A673 (cell line): Measurements from ENCODE around the gene ZFYVE1. TPM values are rescaled to one million over a fixed set of nuclear protein-coding genes. Genes with fewer than 3 reads are reported as not detected.

Experiments
- BruUV-seq: library from RNA; stranded (reverse); fragments of 400-500 nt; replicated peaks from 2 replicates; lab custom pipeline; 2021; lab: Mats Ljungman, UMichigan
- CTCF ChIA-PET: fragments of 300-600 bp; sonication (Branson Sonifier 250); formaldehyde crosslinking; loops from one replicate; lab custom pipeline; 2022; ENCODE audit warnings: antibody characterized with exemption; lab: Charles Lee
- POLR2A ChIA-PET: fragments of 300-600 bp; sonication (Branson Sonifier 250); formaldehyde crosslinking; loops from one replicate; lab custom pipeline; 2022; ENCODE audit warnings: antibody characterized with exemption; ENCODE audit not compliant: low non-redundant PET; lab: Charles Lee
- DNase-seq: peaks from one replicate; pipeline ENCODE4 v3.0.0-alpha.2; 2015; ENCODE audit warnings: low spot score
- H3K27ac ChIP-seq: fragments of 200-600 bp; sonication (generic); 2 replicates; pipeline ENCODE4 v1.5.1; 2016; ENCODE audit warnings: mixed run types, low read depth, mild to moderate bottlenecking, mixed read lengths, antibody characterized with exemption, low read length; ENCODE audit not compliant: poor library complexity, severe bottlenecking
- H3K27me3 ChIP-seq: fragments of 200-600 bp; sonication (generic); replicated peaks from 2 replicates; pipeline ENCODE4 v1.6.1; 2017; ENCODE audit warnings: mixed run types, low read depth, mild to moderate bottlenecking, mixed read lengths, antibody characterized with exemption, low read length; ENCODE audit not compliant: insufficient read depth, poor library complexity
- H3K36me3 ChIP-seq: fragments of 200-600 bp; sonication (generic); 2 replicates; pipeline ENCODE4 v1.6.1; 2016; ENCODE audit warnings: mixed run types, mild to moderate bottlenecking, mixed read lengths, antibody characterized with exemption, low read length; ENCODE audit not compliant: insufficient read depth, poor library complexity, severe bottlenecking
- H3K4me1 ChIP-seq: fragments of 200-600 bp; sonication (generic); 2 replicates; pipeline ENCODE4 v1.6.1; 2017; ENCODE audit warnings: mixed run types, mild to moderate bottlenecking, mixed read lengths, antibody characterized with exemption, low read length; ENCODE audit not compliant: insufficient read depth, poor library complexity, severe bottlenecking
- H3K4me3 ChIP-seq: fragments of 200-600 bp; sonication (generic); 2 replicates; pipeline ENCODE4 v1.5.1; 2016; ENCODE audit warnings: low read depth, mixed run types, mild to moderate bottlenecking, mixed read lengths, low read length; ENCODE audit not compliant: poor library complexity, severe bottlenecking
- H3K9me3 ChIP-seq: fragments of 200-600 bp; sonication (generic); 2 replicates; pipeline ENCODE4 v1.6.1; 2016; ENCODE audit warnings: mixed run types, low read depth, mild to moderate bottlenecking, mixed read lengths, antibody characterized with exemption, low read length; ENCODE audit not compliant: poor library complexity, severe bottlenecking
- CTCF ChIP-seq: fragments of 300-800, 200-600 bp; sonication (generic); conservative IDR thresholded peaks from 2 replicates; pipeline ENCODE4 v1.5.1; 2017; ENCODE audit warnings: low read depth, mild to moderate bottlenecking, antibody characterized with exemption, low read length, moderate library complexity, mixed read lengths
- EZH2 ChIP-seq: fragments of 200-600 bp; sonication (generic); IDR thresholded peaks from 2 replicates; pipeline ENCODE4 v1.6.1; 2017; ENCODE audit warnings: borderline replicate concordance, low read depth, mild to moderate bottlenecking, mixed read lengths, antibody characterized with exemption, low read length; ENCODE audit not compliant: poor library complexity, severe bottlenecking
- intact Hi-C: fragments of 100-400 bp; cut with micrococcal nuclease; formaldehyde crosslinking; loops from one replicate; pipeline ENCODE4 v1.10.0; 2022; ENCODE audit not compliant: unreplicated experiment
- total RNA-seq: library from RNA; stranded (reverse); gene quantifications from 2 replicates; pipeline ENCODE4 v1.2.3, GENCODE V29; 2021

Gene ZFYVE1
- total RNA-seq, 1 experiment from 2014 or later: 7.8 TPM

DNA sequence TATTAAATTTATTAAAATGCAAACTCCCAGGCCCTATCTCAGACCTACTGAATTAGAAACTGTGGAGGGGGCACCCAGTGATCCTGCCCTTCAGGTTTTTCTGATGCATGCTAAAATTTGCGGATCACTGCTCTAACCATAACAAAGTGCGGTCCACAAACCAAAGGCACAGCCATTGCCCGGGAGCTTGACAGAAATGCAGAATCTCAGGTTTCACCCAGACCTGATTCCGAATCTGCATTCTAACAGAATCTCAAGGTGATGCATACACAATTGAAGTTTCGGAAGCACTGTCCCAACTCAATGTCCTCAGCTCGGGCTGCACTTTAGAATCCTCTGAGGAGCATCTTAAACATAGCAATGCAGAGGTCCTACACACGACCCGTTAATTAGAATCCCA is 46.0 kb downstream of the ZFYVE1 start:
- DNase-seq: no peak
- TF ChIP-seq EZH2 (no peak), CTCF (no peak)
- intact Hi-C loops: no loop called here
- Histone ChIP-seq H3K27me3 (no peaks in the 10 kb centered on the region), H3K36me3 (no peaks in the 10 kb centered on the region), H3K4me1 (no peaks in the 10 kb centered on the region), H3K27ac (no peak overlapping the region), H3K9me3 (no peaks in the 10 kb centered on the region), H3K4me3 (no peak overlapping the region)
- CTCF ChIA-PET: no interaction called here
- POLR2A ChIA-PET: no interaction called here
- BruUV-seq: no TSS peak

GRCh38 chr14:72978856-72979255 is 48.0 kb downstream of the ZFYVE1 start:
- no peak overlapping the region for H3K4me3 ChIP-seq
- ChIA-PET POLR2A (no interaction called here), CTCF (interaction anchor here (0.6 kb wide), 1 partner anchor 48 kb away, joined by 5 read pairs; the partner anchor contains the start of gene ZFYVE1)
- no peak overlapping the region for H3K27ac ChIP-seq
- intact Hi-C loops: no loop called here
- no peak for TF ChIP-seq EZH2
- no peaks in the 10 kb centered on the region for H3K27me3 ChIP-seq
- no peaks in the 10 kb centered on the region for H3K9me3 ChIP-seq
- DNase-seq: no peak
- no peaks in the 10 kb centered on the region for H3K36me3 ChIP-seq
- BruUV-seq: no TSS peak
- no peaks in the 10 kb centered on the region for H3K4me1 ChIP-seq

DNA sequence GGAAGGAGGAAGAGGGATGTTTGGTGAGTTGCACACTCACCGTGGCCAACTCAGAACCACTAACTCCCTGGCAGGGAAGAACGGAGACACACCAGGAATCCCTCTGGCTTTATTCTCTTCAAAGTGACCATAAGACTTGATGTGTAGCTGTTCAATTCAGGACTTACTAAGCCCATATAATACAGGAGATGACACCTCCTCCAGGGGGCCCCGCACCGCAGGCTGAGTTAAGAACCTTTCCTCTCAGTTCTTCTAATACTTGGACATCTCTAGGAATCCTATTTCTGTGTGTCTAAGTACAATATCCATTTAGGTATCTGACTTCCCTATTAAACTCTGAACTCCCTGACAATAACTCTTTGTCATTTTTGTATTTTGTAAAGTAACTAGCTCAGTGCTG is 51.1 kb downstream of the ZFYVE1 start:
- peak; percentile 44; the same call in 1 of the 2 replicates for TF ChIP-seq CTCF
- TF ChIP-seq EZH2: no peak
- Histone ChIP-seq H3K27me3 (no peaks in the 10 kb centered on the region), H3K36me3 (no peaks in the 10 kb centered on the region), H3K9me3 (no peaks in the 10 kb centered on the region), H3K4me3 (no peak overlapping the region), H3K27ac (no peak overlapping the region), H3K4me1 (no peaks in the 10 kb centered on the region)
- BruUV-seq: no TSS peak
- intact Hi-C loops: no loop called here
- no peak for DNase-seq
- ChIA-PET CTCF (no interaction called here), POLR2A (no interaction called here)

DNA sequence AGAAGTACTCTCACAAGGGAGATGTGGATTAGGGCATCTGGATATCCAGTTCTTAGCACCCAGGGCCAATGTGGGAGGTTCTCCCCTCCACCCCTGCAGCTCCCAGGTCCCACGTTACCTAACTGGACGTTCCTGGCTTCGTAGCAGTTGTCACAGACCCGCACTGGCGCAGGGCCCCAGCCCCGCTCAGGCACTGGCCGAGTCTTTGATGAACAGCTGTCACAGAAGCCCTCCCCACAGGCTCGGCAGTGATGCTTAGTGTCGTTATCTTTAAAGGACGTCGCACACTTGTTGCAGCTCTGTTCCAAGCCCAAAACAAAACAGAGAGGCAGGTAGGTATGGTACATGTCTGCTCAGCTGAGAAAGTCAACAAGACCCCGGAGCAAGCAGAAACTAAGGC is 52.2 kb downstream of the ZFYVE1 start:
- POLR2A ChIA-PET: no interaction called here
- Histone ChIP-seq H3K9me3 (no peaks in the 10 kb centered on the region), H3K27ac (no peak overlapping the region), H3K4me3 (no peak overlapping the region), H3K27me3 (no peaks in the 10 kb centered on the region), H3K4me1 (no peaks in the 10 kb centered on the region), H3K36me3 (no peaks in the 10 kb centered on the region)
- CTCF ChIA-PET: interaction anchor here (0.6 kb wide), 1 partner anchor 12 kb away, joined by 3 read pairs; no protein-coding TSS in a partner anchor
- no TSS peak for BruUV-seq
- DNase-seq: no peak
- no peak for TF ChIP-seq CTCF
- no peak for TF ChIP-seq EZH2
- intact Hi-C loops: no loop called here
